GM21576 (cell line): ENCODE data around the gene SPATA31D1.
"Not testable (repeated sequence)": the region's sequence is repeated elsewhere in the genome, so short reads cannot be mapped to it uniquely, and the experiment has no call there.

Experiments
- ATAC-seq: cut with Tn5 transposase; IDR thresholded peaks from one replicate; pipeline ENCODE4 v1.9.1; 2021; ENCODE audit warnings: mild to moderate bottlenecking, moderate library complexity; ENCODE audit not compliant: unreplicated experiment

The SPATA31D1 gene

DNA sequence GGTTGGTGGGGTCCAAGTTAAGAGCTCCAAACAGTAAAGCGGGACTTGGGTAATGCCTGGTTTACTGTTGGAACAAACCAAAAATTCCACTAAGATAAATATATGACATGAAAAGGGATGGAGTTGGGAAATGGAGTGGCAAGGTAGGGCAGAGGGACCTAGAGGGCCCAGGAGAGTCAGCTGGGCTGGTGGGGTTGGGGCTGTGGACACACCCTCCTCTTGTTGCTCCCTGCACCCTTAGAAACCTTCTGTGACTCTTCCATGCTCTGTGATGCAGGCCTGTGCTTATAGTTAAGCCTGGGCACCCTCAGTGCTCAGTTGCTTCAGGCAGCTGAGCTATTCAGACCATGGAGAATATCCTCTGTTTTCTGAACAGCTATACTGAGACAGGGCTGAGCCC lies at the start of gene SPATA31D1:
SPATA31D1 (plus strand) TSS at position 301 of the 400 bp plus-strand sequence; CDS start at position 348, 47 bp downstream.
- not testable (repeated sequence) for ATAC-seq

DNA sequence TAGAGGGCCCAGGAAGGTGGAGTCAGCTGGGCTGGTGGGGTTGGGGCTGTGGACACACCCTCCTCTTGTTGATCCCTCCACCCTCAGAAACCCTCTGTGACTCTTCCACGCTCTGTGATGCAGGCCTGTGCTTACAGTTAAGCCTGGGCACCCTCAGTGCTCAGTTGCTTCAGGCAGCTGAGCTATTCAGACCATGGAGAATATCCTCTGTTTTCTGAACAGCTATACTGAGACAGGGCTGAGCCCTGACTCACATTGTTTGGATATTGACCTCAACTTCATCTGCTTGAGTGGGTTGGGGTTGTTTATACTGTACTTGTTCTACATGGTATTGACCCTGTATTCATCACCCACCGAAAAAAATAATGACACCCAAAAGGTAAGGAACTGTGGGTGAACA lies 45.2 kb upstream of the SPATA31D1 start, which contains the start of gene SPATA31D3:
SPATA31D3 (plus strand) TSS at position 108 of the 400 bp plus-strand sequence; CDS start at position 194, 86 bp downstream.
- not testable (repeated sequence) for ATAC-seq

DNA sequence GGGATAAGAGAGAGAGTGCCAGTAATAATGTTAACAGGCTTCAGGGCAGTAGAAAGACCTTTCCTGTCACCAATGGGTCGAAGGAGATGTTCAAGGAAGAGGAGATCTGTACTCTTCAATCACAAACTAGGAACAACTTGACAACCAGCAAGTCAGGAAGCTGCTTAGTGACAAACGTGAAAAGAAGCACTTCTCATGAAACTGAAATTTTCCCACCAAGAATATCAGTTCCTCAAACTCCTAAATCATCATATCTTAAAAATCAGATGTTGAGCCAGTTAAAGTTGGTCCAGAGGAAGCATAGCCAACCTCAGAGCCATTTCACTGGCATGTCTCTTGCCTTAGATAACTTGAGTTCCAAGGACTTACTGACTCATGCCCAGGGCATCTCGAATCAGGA lies 39.9 kb upstream of the SPATA31D1 start:
- not testable (repeated sequence) for ATAC-seq

- ATAC-seq = no peak
Measured at GRCh38 chr9:81953096-81953495, 35.5 kb upstream of the SPATA31D1 start.

GRCh38 chr9:81955625-81956024 lies 32.9 kb upstream of the SPATA31D1 start:
- no peak for ATAC-seq

GRCh38 chr9:81964218-81965171 lies 24.1 kb upstream of the SPATA31D1 start:
- ATAC-seq = no peak

DNA sequence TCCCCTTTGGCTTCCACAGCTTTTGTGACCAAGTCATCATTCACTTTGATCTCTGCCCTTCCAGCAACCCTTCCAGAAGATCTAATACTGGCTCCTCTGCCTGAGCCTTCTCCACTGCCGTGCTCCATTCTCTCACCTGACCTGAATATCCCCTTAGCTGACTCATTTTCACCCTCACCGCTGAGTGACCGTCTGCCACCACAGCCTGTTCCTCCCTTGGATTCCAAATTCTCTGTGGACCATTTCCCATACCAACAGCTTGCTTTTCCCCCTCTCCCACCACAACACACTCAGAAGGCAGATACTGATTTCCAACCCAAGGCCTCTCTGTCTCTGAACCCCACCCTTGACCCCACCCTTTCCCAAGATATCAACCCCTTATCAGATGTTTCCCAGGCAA lies 20.5 kb upstream of the SPATA31D1 start:
- ATAC-seq = no peak

- ATAC-seq = no peak
Measured at GRCh38 chr9:81969971-81970370, 18.6 kb upstream of the SPATA31D1 start.

GRCh38 chr9:81971727-81972126 lies 16.8 kb upstream of the SPATA31D1 start:
- ATAC-seq = no peak

DNA sequence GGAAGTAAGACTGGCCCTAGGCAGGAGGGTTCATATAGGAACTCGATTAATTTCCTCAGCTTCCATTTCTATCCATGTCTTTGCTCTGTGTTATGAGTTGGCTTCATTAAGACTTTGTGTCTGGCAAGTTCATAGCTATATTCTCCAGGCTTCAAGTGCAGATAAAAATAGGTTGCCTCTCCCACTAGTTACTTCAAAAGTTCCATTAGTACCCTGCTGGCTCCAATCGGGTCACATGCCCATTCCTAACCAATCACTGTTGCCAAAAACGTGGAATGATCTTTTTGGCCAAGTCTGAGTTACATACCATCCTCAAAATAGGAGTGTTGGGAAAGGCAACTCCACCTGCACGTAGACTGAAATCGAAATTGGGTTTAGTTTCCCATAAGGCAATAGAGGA lies 13.8 kb upstream of the SPATA31D1 start:
- no peak for ATAC-seq

DNA sequence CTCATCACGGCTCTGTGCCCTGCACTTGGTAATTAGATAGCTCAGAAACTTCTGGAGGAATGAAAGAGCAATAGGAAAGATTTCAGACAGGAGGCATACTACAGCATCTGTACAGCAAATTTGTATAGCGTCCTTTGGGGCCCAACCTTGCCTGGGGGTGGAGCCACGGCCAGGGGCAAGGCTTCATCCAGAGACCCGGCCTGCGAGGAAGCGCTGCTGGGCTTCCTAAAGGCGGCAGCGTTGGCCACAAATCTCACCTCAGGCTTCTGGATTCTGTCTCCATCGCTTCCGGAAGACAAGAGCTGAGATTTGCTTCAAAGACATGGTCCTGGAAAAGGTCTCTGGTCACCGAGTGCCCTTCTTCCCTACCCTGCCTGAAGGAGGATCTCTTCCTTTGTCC lies 12.2 kb upstream of the SPATA31D1 start:
- no peak for ATAC-seq

- ATAC-seq = no peak
Measured at GRCh38 chr9:81979196-81979595, 9.4 kb upstream of the SPATA31D1 start.

GRCh38 chr9:81980568-81980967 lies 8.0 kb upstream of the SPATA31D1 start:
- no peak for ATAC-seq

GRCh38 chr9:81981883-81982282 lies 6.7 kb upstream of the SPATA31D1 start:
- ATAC-seq = no peak

DNA sequence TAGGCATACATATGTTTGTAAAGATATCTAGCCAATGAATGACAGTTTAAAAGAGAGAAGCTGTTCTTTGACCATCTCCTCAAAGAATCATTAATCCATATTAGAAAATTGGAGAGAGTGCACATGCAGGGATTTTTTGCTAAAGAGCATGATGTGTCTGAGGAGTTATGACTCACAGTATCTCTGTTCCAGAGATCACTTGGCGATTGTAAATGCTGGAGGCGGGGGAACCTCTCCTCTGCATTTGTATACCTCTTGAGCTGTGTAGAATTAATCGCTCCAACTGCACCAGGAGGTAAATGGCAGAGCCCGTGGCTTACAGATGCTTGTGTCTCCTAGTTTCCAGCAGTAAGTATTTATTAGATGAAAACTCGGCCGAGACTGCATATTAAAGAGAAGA lies 3.6 kb upstream of the SPATA31D1 start:
- no peak for ATAC-seq

DNA sequence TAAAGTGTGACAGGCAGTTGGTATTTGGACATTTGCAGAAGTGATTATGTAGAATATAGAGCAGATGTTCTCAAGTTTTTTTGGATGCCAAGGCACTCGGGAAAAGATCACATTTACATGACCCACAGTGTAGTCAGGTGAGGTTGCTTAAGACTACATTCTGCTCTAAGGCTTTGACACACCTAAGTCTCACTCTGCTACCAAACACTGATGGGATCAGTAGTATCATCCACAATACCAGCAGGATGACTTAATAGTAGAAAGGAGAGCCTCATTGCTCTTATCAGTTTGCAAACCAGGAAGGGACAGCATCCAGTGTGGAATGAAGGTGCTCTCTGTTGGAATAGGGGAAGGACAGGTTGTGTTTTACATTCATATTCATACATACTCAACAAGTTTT lies 2.5 kb upstream of the SPATA31D1 start:
- ATAC-seq = no peak

GRCh38 chr9:81989700-81990099 lies 1.1 kb downstream of the SPATA31D1 start:
- no peak for ATAC-seq

- ATAC-seq = no peak
Measured at GRCh38 chr9:81993656-81994055, 5.1 kb downstream of the SPATA31D1 start.

GRCh38 chr9:81999806-82000205 lies 11.2 kb downstream of the SPATA31D1 start:
- no peak for ATAC-seq

DNA sequence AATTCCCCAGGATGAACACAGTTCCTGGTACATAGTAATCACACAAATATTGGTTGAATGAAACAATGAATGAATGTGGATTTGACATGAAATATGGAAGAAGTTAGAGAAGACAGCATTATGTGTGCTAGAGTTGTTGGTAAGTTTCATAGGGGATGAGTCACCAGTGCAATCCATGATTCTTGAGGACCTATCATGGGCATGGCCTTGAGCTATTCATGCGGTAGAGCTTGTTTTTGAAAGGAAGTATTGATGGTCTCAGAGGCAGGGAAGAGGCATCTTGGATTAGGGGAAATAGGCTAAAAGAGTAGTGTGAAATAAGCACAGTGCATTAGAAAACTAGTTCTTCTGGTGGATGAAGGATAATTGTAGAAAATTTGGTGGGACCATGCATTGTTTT lies 22.1 kb downstream of the SPATA31D1 start:
- ATAC-seq = no peak

DNA sequence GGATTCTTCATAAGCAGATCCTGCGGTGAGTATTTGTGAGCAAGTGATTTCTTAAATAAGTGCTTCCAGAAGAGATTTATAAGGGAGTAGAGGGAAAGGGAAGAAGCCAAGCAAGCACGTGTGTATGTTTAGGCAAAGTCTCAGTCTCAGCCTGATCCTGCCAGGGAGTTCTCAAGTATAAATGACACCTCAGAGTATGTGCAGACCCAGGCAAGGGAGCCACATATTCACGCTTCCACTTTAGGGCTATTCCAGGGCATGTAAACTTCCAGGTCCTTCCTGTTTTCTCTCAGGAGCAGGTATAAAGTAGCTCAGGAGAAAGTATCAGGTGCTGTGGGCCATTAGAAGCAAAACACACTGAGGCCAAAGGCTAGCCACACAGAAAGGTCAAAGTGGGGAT lies 22.6 kb downstream of the SPATA31D1 start:
- no peak for ATAC-seq

GRCh38 chr9:82012276-82012675 lies 23.7 kb downstream of the SPATA31D1 start:
- ATAC-seq = no peak
